ENCODE data around the gene REXO4. TPM values are rescaled to one million over a fixed set of nuclear protein-coding genes. Genes with fewer than 3 reads are reported as not detected.

Gene REXO4
- total RNA-seq, 1 donor from 2014 or later: 19.5 TPM

- DNase-seq (ENCODE audit: low spot score): no peak
These were observed 50.0 kb downstream of the REXO4 start for GRCh38 chr9:133367778-133368177.

- DNase-seq (ENCODE audit: low spot score): no peak
These were observed 50.6 kb downstream of the REXO4 start for GRCh38 chr9:133367221-133367620.

DNA sequence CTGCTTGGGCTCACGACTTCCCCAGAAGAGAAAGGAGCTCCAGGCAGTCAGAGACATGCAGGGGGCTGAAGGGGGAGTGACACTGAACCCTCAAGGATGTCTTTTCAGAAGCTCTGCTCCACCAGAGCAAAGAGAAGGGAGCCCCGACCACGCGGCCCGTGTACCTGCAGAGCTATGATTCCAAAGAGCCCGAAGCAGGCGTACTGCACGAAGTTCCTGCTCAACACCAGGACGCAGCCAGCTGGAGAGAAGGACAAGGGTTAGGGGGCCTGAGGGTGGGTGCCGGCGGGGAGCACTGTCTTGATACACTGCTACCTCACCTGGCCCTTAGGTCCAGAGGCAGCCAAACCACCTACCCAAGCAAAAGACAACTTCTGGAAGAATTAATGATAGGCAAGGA lies 51.4 kb downstream of the REXO4 start:
- no peak for DNase-seq (ENCODE audit: low spot score)

GRCh38 chr9:133362359-133363044 lies 55.3 kb downstream of the REXO4 start:
- DNase-seq (ENCODE audit: low spot score): no peak

DNA sequence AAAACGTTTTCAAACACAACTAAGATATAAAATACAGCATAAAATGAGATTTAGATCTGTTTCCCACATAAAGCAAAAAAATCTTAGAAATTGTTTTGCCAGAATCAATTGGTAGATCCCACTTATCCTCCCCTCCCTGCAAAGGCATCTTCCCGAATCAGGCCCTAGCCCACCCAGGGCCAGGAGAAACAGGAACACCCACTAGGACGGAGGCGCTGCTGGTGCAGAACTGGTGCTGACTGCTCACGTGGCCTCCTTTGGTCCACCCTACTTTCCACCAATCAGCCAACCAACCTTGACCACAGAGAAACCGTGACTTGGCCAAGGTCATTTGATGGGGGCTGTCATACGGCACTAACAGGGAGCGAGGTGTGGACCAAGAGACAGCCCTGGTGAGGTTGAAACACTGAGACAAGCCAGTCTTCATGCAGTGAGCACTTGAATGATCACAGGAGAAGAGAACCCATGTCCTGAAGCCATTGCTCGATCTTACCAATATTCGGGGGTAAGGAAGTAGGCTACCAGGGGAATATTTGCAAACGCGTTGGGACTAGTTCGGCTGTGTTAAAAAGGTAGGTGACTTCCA lies 56.2 kb downstream of the REXO4 start:
- no peak for DNase-seq (ENCODE audit: low spot score)

GRCh38 chr9:133360400-133361393 lies 57.1 kb downstream of the REXO4 start:
- DNase-seq (ENCODE audit: low spot score): no peak

GRCh38 chr9:133359399-133360175 lies 58.2 kb downstream of the REXO4 start:
- no peak for DNase-seq (ENCODE audit: low spot score)

GRCh38 chr9:133357656-133358055 lies 60.2 kb downstream of the REXO4 start:
- DNase-seq (ENCODE audit: low spot score): no peak

GRCh38 chr9:133356391-133357091 lies 61.3 kb downstream of the REXO4 start, which contains the start of the genes SURF1 and SURF2:
TSS of gene SURF1 (minus strand) at chr9:133356487. CDS start at chr9:133356453, 34 bp downstream.
TSS of gene SURF2 (plus strand) at chr9:133356550. CDS start at chr9:133356593, 43 bp downstream.
- DNase-seq (ENCODE audit: low spot score): peak; percentile 90

Other genes starting within 250 kb of the REXO4 start
- not detected for gene OBP2B, start 208.8 kb downstream of the REXO4 start, total RNA-seq
- gene ABO, start 142.8 kb downstream of the REXO4 start, total RNA-seq: 25.4 TPM
- gene SURF6, start 81.8 kb downstream of the REXO4 start, total RNA-seq: 19.6 TPM
- gene MED22, start 69.9 kb downstream of the REXO4 start, total RNA-seq: 31.2 TPM
- 2,501 TPM for gene RPL7A, start 69.8 kb downstream of the REXO4 start, total RNA-seq
- 42.2 TPM for gene SURF1, start 61.5 kb downstream of the REXO4 start, total RNA-seq
- 26.0 TPM for gene SURF2, start 61.5 kb downstream of the REXO4 start, total RNA-seq
- 128 TPM for gene SURF4, start 42.0 kb downstream of the REXO4 start, total RNA-seq
- 0.75 TPM for gene STKLD1, start 41.6 kb downstream of the REXO4 start, total RNA-seq
- 3.5 TPM for gene ADAMTS13, start 4.4 kb upstream of the REXO4 start, total RNA-seq
- 24.9 TPM for gene CACFD1, start 42.0 kb upstream of the REXO4 start, total RNA-seq
- 19.6 TPM for gene SLC2A6, start 61.1 kb upstream of the REXO4 start, total RNA-seq
- gene MYMK, start 106.9 kb upstream of the REXO4 start, total RNA-seq: not detected
- 8.8 TPM for gene ADAMTSL2, start 116.7 kb upstream of the REXO4 start, total RNA-seq
- not detected for gene FAM163B, start 191.4 kb upstream of the REXO4 start, total RNA-seq
- not detected for gene DBH, start 218.4 kb upstream of the REXO4 start, total RNA-seq

Measured in ureter (tissue), 1 donor.